ENCODE measurements around the gene CCDC142.

- no peak for TF ChIP-seq CTCF (IDR thresholded peaks at IDR 0.05)
- no peak for TF ChIP-seq POLR2A (IDR thresholded peaks at IDR 0.05)
Measured at GRCh38 chr2:74500578-74500946, 17.8 kb upstream of the CCDC142 start.
